Upper lobe of right lung (tissue), 1 donor: Measurements from ENCODE around the gene SPCS3. TPM values are rescaled to one million over a fixed set of nuclear protein-coding genes. Genes with fewer than 3 reads are reported as not detected.
A peak's percentile ranks its signal among the peaks of the same experiment; 100 is the strongest.
"Not testable (repeated sequence)": the region's sequence is repeated elsewhere in the genome, so short reads cannot be mapped to it uniquely, and the experiment has no call there.

ENCODE experiments used
- ATAC-seq: fragments of 200-7000 bp; cut with Tn5 transposase; one replicate; pipeline ENCODE4 v1.9.1; 2020; ENCODE audit warnings: mild to moderate bottlenecking, moderate library complexity
- DNase-seq: peaks from one replicate; pipeline ENCODE4 v3.0.0-alpha.2; 2020
- H3K27ac ChIP-seq: fragments of 200-600 bp; one replicate; pipeline ENCODE4 v1.8.0; 2022
- H3K27me3 ChIP-seq: fragments of 200-600 bp; one replicate; pipeline ENCODE4 v1.8.0; 2022; ENCODE audit warnings: mild to moderate bottlenecking
- H3K36me3 ChIP-seq: fragments of 200-600 bp; one replicate; pipeline ENCODE4 v1.8.0; 2022
- H3K4me1 ChIP-seq: fragments of 200-600 bp; one replicate; pipeline ENCODE4 v1.8.0; 2022
- H3K4me3 ChIP-seq: fragments of 200-600 bp; one replicate; pipeline ENCODE4 v1.8.0; 2022; ENCODE audit warnings: mild to moderate bottlenecking
- H3K9me3 ChIP-seq: fragments of 200-600 bp; one replicate; pipeline ENCODE4 v1.8.0; 2022
- CTCF ChIP-seq: fragments of 200-600 bp; IDR thresholded peaks from one replicate; pipeline ENCODE4 v1.8.0; 2022; ENCODE audit warnings: antibody characterized with exemption
- intact Hi-C: fragments of 100-400 bp; cut with DNase I; formaldehyde crosslinking; loops from one replicate; pipeline ENCODE4 v1.11.0; 2022
- total RNA-seq: library from RNA; stranded (reverse); fragmentation: NEBNext Ultra II Directional; extraction: Animal tissue kit (Norgen Biotek cat#: 25700); gene quantifications from one replicate; pipeline ENCODE4 v1.2.1, GENCODE V29; 2021
- donor health status: DM: no; HTN: yes; CAD: no; lungs with severe emphysema.

The SPCS3 gene
- total RNA-seq, 1 donor from 2014 or later, result 151 TPM

DNA sequence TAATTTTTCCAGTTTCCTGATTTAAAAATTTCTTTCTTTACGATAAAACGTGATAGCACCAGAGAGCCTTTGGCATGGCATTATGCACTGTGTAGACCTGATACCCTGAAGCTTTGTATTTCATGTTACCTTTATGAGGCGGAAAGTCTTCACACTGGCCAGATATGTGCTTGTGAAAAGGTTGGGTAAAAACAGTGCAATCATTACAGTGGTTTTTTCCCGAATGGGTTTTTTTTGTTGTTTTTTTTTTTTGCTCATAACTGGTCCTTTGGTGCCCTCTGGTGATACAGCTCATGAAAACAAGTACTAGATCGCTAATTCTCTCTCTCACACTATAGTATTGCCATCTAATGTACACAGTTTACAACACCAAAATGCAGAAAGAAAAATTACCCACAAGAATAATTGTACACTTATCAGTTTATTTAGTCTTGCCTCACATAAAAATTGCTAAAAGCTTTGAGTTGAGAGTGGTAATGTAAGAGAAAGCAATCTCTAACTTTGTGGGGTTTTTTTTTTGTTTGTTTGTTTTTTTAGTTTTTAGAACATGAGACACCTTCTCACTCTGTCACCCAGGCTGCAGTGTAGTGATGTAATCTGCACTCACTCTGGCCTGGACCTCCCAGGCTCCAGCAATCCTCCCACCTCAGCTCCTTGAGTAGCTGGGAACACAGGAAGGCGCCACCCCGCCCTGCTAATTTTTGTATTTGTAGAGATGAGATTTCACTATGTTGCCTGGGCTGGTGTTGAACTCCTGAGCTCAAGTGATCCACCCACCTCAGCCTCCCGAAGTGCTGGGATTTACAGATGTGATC lies 21.3 kb downstream of the SPCS3 start:
- DNase-seq (no peak), ATAC-seq (peak; percentile 55)
- no peak overlapping the region for H3K27ac ChIP-seq
- no peaks in the 10 kb centered on the region for H3K27me3 ChIP-seq
- H3K4me3 ChIP-seq, result no peak overlapping the region
- no peaks in the 10 kb centered on the region for H3K36me3 ChIP-seq
- H3K4me1 ChIP-seq, result no peaks in the 10 kb centered on the region
- peaks cover 13% of the 10 kb centered on the region for H3K9me3 ChIP-seq
- peak; percentile 57 for TF ChIP-seq CTCF
- intact Hi-C loops, result no loop called here

DNA sequence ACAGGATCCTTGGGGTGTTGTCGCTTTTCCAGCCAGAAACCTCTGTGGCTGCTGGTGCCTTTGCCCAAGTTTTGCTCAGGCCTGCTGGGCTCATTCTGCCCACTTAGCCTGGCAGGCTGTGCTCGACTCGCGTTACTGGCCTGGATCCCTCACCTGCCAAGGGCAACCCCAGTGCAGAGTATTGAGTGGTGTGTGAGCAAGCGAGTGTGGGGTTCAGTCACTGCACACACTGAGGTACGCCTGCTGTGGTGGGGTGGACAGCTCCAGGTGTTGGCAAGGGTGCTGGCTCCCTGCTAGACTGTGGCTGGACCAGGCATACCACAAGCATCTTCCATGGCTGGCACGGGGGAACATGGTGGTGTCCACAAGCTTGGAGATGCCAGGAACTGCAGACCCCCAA lies 22.6 kb downstream of the SPCS3 start:
- H3K9me3 ChIP-seq, result peaks cover 13% of the 10 kb centered on the region
- no peaks in the 10 kb centered on the region for H3K4me1 ChIP-seq
- no peak overlapping the region for H3K27ac ChIP-seq
- H3K27me3 ChIP-seq, result no peaks in the 10 kb centered on the region
- no peaks in the 10 kb centered on the region for H3K36me3 ChIP-seq
- TF ChIP-seq CTCF, result no peak
- ATAC-seq (no peak), DNase-seq (no peak)
- intact Hi-C loops, result no loop called here
- no peak overlapping the region for H3K4me3 ChIP-seq

DNA sequence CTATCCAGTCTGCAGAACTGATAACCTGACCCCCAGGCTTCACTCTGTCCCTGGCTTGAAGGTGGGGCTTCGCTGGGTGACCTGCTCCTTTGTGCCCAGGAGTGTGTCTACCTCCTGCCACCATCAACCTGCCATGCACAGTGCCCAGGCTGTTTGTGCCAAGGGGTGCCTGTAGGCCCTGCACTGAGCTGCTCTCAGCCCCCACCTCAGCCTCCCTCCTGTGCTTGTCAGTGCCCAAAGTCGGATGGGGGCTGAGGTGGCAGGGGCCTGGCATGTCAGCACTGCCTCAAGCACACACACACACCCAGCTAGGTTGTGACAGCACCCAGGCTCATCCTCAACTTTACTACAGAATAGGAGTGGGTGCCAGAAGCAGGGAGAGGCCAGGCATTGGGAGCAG lies 23.5 kb downstream of the SPCS3 start:
- Histone ChIP-seq H3K4me1 (no peaks in the 10 kb centered on the region), H3K4me3 (no peak overlapping the region), H3K9me3 (peaks cover 13% of the 10 kb centered on the region), H3K27me3 (no peaks in the 10 kb centered on the region), H3K36me3 (no peaks in the 10 kb centered on the region), H3K27ac (no peak overlapping the region)
- DNase-seq (no peak), ATAC-seq (peak; percentile 20)
- intact Hi-C loops, result no loop called here
- no peak for TF ChIP-seq CTCF

GRCh38 chr4:176345346-176345745 lies 25.6 kb downstream of the SPCS3 start:
- intact Hi-C loops, DNase-seq: not testable (repeated sequence)

GRCh38 chr4:176346836-176347235 lies 27.1 kb downstream of the SPCS3 start:
- H3K36me3 ChIP-seq, ATAC-seq, DNase-seq, intact Hi-C loops, H3K27me3 ChIP-seq, H3K27ac ChIP-seq, H3K4me1 ChIP-seq, H3K4me3 ChIP-seq: not testable (repeated sequence)
- peaks cover 13% of the 10 kb centered on the region for H3K9me3 ChIP-seq

More at GRCh38 chr4:176345346-176345745, 25.6 kb downstream of the SPCS3 start:
- H3K27me3 ChIP-seq, H3K27ac ChIP-seq, H3K36me3 ChIP-seq, ATAC-seq, H3K4me1 ChIP-seq: not testable (repeated sequence)
- peak overlapping the region; percentile 17 for H3K4me3 ChIP-seq
- peaks cover 13% of the 10 kb centered on the region for H3K9me3 ChIP-seq

GRCh38 chr4:176350671-176351070 lies 30.9 kb downstream of the SPCS3 start:
- H3K27ac ChIP-seq, result no peak overlapping the region
- H3K9me3 ChIP-seq, result no peaks in the 10 kb centered on the region
- no peak for ATAC-seq
- no peak for DNase-seq
- H3K4me3 ChIP-seq, result no peak overlapping the region
- intact Hi-C loops, result no loop called here
- H3K4me1 ChIP-seq, result no peaks in the 10 kb centered on the region
- TF ChIP-seq CTCF, result no peak
- no peaks in the 10 kb centered on the region for H3K27me3 ChIP-seq
- H3K36me3 ChIP-seq, result no peaks in the 10 kb centered on the region
